ENCODE results near the gene TMED4.
"Not testable (repeated sequence)": the region's sequence is repeated elsewhere in the genome, so short reads cannot be mapped to it uniquely, and the experiment has no call there.

Gene TMED4

DNA sequence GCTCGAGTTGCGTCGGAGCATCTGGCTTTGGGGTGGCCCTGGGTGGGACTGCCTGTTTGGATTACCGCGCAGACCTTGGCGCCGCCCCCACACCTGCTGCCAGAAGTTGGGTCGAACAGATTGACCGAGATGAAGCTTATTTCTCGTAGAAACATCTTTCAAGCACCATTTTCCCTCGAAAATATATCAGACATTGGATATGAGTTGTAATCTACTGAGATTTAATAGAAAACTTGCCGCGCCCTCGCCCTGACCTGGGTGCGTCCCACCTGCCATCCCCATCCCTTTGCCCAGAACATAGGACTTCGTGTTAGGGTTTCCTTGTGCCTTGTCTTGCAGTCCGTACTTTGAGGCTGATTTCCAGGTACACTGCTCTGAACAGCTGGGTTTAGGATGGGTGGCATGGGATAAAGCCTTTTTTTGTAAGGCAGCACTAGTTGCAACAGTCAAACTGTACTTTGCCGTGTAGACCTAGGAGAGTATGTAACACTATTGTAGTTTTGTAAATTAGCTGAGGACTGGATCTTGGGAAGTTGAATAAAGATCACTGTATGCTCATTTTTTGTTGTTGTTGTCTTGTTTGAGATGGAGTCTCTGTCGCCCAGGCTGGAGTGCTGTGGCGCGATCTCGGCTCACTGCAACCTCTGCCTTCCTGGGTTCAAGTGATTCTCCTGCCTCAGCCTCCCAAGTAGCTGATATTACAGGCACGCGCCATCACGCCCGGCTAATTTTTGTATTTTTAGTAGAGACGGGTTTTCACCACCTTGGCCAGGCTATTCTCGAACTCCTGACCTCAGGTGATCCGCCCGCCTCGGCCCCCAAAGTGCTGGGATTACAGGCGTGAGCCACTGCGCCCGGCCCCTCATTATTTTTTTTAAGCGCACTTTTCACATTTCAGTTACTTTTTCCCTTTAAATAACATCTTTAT lies 25.4 kb upstream of the TMED4 start:
- FAIRE-seq, result no peak

DNA sequence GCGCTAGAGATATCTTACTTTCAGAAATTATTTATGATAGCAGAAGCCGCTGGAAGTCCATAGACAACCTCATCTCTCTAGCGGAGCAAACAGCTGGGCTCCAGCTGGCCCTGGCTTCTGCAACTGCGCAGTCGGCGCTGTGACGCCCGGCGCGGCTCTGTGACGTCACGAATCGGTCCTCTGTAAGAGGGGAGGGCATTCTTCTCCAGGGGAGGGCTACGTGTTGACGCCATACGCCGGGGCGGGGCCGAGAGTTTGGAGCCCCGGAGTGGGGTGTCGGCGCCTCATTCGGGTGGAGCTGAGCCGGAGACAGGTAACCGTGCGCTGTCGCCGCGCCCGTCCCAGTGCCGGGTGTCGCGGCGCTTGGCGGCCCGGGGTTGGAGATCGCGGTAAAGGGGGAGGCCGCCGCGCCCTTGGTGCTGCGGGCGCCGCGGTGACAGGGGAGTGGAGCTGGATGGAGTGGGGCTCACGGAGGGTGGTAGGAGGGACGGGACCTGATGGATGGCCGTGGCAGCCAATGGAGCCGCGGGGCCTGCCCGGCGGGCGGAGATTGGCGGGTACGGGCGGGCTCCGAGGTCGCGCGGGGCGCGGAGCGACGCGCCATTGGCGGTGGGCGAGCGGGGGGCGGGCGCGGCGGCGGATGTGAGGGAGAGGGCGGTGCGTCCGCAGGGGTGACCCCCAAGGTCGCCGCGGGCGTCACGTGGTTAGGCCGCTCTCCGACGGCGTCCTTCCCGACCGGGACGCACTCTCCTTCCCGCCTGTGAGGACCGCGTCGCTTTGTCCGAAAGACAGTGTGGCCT lies 24.5 kb upstream of the TMED4 start, which contains the start of gene OGDH:
TSS of gene OGDH (plus strand) at position 287 of the 800 bp plus-strand sequence. CDS start 17,717 bp downstream, outside the sequence.
- FAIRE-seq, result peak; percentile 21

GRCh38 chr7:44604941-44605340 lies 22.9 kb upstream of the TMED4 start:
- FAIRE-seq, result no peak

DNA sequence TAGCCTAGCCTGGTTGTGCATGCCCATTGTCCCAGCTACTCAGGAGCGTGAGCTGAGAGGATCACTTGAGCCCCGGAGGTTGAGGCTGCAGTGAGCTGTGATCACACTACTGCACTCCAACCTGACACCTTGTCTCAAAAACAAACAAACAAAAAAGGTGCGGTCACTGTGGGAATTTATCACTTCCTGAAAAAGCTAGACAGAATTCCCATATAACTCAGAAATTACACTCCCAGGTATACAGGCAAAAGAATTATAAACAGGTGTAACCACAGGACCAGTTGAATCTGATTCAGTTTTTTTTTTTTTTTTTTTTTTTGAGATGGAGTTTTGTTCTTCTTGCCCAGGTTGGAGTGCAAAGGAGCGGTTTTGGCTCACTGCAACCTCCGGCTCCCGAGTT lies 21.2 kb upstream of the TMED4 start:
- no peak for FAIRE-seq

GRCh38 chr7:44602576-44602910 lies 20.5 kb upstream of the TMED4 start:
- FAIRE-seq, result no peak

DNA sequence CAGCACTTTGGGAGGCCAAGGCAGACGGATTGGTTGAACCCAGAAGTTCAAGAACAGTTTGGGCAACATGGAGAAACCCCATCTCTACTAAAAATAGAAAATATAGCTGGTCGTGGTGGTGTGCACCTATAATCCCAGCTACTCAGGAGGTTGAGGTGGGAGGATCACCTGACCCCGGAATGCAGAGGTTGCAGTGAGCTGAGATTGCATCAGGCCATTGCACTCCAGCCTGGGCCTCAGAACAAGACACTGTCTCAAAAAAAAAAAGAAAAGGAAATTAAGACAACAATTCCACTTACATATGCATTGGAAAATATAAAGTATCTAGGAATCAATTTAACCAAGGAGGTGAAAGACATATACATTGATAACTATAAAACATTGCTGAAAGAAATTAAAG lies 17.2 kb upstream of the TMED4 start:
- no peak for FAIRE-seq

- FAIRE-seq, result not testable (repeated sequence)
These were observed 15.2 kb upstream of the TMED4 start for GRCh38 chr7:44597181-44597580.

DNA sequence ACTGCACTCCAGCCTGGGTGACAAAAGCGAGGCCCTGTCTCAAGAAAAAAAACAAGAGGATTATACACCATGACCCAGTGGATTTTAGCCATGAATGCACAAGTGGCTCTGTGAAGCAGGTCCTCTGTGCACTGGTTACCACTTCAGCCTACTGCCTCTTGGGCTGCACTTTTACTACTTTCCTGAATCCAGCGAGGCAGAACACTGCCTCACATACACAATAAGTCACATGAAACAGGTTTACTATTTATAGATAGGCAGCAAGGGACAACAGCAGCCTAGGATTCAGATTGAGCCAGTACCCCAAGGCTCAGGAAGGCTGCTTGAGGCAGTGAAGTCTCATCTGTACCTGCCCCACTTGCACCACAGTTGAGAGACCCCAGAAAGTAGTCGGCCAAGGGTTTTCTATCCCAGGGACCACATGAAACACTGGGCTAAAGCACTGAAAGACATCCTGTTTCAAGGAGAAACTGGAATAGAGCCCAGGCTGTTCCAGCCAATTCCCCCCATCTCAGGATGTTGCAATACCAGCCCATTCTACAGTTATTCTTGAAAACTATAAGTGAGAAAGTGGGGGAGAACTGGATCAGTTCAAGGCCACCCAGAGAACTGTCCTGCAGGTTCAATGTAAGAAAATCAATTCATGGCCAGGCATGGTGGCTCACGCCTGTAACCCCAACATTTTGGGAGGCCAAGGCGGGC lies 14.1 kb upstream of the TMED4 start:
- FAIRE-seq, result no peak

DNA sequence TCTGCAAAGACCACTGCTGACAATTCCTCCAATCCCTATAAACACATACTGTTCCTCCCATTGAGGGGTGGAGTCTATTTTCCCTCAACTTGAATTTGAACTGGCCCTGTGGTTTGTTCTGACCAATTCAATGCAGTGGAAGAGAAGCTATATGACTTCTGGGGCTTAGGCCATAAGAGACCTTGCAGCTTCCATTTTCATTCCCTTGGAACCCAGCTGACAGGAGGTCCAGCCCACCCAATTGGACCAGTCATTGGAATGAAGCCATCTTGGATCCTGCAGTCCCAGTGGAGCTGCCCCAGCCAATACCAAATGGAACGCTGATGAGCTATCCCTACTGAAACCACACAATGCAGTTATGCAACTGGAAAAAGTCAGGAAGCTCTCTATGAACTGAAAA lies 8.9 kb upstream of the TMED4 start:
- FAIRE-seq, result no peak

DNA sequence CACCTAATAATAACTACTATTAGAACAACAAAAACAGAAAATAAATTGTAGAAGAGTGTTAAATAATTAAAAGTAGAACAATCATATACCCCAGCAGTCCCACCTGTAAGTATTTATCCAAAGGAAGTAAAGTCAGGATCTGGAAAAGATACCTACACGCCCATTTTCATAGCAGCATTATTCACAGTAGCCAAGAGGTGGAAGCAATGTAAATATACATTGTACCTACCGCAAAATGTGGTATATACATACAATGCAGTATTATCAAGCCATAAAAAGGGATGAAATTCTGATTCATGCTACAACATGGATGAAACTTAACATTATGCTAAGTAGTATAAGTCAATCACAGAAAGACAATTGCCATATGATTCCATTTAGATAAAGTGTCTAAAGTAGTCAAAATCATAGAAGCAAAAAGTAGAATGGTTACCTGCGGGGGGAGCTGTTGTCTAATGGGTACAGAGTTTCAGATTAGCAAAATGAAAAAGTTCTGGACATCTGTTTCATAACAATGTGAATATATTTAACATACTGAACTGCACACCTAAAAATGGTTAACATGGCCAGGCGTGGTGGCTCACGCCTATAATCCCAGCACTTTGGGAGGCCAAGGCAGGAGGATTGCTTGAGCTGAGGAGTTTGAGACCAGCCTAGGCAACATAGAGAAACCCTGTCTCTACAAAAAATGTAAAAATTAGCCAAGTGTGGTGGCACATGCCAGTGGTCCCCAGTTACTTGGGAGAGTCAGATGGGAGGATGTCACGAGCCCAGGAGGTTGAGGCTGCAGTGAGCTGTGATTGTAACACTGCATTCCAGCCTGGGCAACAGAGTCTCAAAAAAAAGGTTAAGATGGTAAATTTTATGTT lies 6.0 kb upstream of the TMED4 start:
- FAIRE-seq, result peak; percentile 95

DNA sequence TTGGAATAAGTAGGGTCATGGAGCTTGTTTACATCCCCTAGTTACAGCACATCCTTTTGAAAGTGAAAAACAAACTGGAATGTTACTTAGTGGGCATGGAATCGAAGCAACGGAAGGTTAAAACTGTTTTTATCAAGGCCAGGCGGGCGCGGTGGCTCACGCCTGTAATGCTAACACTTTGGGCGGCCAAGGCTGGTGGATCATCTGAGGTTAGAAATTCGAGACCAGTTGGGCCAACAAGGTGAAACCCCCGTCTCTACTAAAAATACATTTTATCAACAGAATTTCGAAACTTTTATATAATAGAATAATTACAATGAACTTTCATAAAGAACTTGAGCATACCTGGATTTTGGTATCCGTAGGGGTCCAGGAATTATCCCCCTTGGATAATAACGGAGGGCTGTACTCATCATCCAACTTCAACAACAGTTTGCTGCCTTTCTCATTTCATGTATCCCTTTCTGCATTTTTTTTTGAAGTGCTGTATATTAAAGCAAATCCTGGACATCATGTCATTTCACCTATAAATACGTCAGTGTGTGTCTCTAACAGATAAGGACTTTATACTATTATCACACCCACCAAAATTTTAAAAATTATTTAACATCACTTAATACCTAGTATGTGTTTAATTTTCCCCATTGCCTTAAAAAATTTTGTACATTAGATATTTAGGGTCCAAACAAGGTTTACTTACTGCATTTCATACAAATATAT lies 1.3 kb upstream of the TMED4 start:
- no peak for FAIRE-seq

DNA sequence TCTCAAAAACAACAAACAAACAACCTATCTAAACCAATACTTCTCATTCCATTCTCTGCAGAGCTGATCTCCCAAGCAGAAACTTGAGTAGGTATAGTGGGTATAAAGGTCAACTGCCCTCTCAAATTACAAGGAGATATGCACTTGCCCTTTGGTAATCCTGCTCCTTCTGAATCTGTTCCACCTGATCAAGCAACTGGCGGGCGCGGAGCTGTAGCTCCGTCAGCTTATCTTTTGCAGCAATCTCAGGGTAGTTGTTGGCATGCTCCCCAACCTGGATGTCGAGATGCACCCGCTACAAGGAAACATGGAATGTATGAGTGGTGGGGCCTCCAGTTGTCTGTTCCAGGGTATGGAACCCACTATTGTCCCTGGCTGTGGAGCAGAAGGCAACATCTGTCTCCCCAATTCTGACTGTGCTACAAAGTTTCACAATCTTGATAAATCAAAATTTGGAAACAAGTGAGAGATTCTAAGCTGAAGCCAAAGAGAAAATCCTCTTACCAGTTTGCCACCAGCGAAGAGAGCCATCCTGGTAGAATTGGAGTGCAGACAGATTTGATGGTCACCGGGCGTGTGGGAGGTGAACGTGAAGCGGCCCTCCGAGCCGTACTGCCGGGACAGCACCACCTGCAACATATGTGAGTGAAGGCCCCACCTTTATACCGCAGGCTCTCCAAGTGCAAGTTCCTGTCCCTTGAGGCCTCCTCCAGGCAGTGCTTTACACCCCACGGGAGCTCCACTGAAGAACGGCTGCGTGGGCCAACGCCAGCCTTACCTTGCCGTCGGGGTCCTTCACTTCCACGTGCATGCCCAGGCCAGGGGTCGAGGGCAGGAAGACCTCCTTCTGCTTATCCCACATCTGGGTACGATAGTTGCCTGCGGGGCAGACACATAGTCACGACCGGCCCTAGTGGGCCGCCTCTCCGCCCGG lies 819 bp downstream of the TMED4 start:
- FAIRE-seq, result no peak

DNA sequence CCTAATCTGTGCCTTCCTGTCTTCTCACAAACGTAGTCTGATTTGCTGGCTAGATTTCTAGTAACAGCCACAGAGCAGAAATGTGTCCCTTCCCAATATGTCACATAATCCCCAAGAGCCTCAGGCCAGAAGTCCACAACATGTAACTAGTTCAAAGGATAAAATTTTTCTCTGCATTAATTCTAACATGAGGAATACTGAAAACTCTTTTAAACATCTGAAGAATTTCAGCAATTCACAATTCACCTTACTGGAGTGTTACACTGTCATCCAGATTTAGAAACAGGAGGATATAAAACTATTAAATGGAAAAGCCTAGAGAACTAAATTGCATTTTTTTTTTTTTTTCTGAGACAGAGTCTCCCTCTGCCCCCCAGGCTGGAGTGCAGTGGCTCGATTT lies 5.8 kb downstream of the TMED4 start:
- no peak for FAIRE-seq

GRCh38 chr7:44575054-44575453 lies 7.0 kb downstream of the TMED4 start:
- FAIRE-seq, result no peak

GRCh38 chr7:44574287-44574872 lies 7.7 kb downstream of the TMED4 start:
- no peak for FAIRE-seq

GRCh38 chr7:44573464-44574286 lies 8.4 kb downstream of the TMED4 start, which contains the start of gene DDX56:
TSS of gene DDX56 (minus strand) at chr7:44573908. CDS start at chr7:44573895, 13 bp downstream.
- peak; percentile 27 for FAIRE-seq

DNA sequence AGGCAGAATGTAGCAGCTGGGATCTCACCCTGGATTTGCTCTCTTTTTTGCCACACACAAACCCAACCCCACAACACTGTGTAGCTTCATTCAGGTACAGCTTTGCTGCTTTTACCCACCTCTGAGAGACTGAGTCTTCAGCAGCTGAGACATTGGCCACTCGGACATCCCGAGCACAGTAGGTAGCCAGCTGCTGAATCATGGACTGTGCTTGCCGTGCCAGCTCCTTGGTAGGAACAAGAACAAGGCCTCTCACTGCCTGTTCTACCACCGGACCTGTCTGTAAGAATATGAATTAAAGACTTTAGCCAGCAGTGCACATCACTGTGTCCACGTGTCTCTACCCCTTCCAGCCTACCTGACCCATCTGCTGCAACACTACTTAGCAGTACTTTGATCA lies 9.3 kb downstream of the TMED4 start:
- FAIRE-seq, result no peak

GRCh38 chr7:44569959-44570358 lies 12.1 kb downstream of the TMED4 start:
- FAIRE-seq, result no peak
